Uterus (tissue), 4 donors: ENCODE results near the gene PDLIM5. TPM values are rescaled to one million over a fixed set of nuclear protein-coding genes. Genes with fewer than 3 reads are reported as not detected.

Source experiments
- DNase-seq, 2 donors: peaks; one replicate each; pipeline ENCODE4 v3.0.0-alpha.2; 2019 to 2020
- H3K27ac ChIP-seq, 2 donors: fragments of 200-600 bp; sonication (generic); 1 replicate in 1 of 2; 2 replicates in 1 of 2; pipeline ENCODE4 v1.5.1; 2016 to 2018
- H3K27me3 ChIP-seq, 2 donors: fragments of 200-600 bp; sonication (generic); one replicate each; pipeline ENCODE4 v1.5.1; 2018 to 2019; ENCODE audit warnings: control low read depth in 1 of 2
- H3K36me3 ChIP-seq, 2 donors: fragments of 200-600 bp; sonication (generic); one replicate each; pipeline ENCODE4 v1.5.1; 2019; ENCODE audit warnings: control low read depth in 1 of 2
- H3K4me1 ChIP-seq, 2 donors: fragments of 200-600 bp; sonication (generic); one replicate each; pipeline ENCODE4 v1.5.1; 2018 to 2019; ENCODE audit warnings: control low read depth in 1 of 2
- H3K4me3 ChIP-seq, 2 donors: fragments of 200-600 bp; sonication (generic); 1 replicate in 1 of 2; 2 replicates in 1 of 2; pipeline ENCODE4 v1.5.1; 2018 to 2019; ENCODE audit warnings: mild to moderate bottlenecking in 1 of 2
- H3K9me3 ChIP-seq, 2 donors: fragments of 200-600 bp; sonication (generic); one replicate each; pipeline ENCODE4 v1.5.1; 2019; ENCODE audit warnings: control low read depth in 1 of 2
- POLR2A ChIP-seq, 2 donors: fragments of 450-650 bp; IDR thresholded peaks; one replicate each; pipeline ENCODE4 v1.6.1; 2016; ENCODE audit warnings: antibody characterized with exemption in 2 of 2, mild to moderate bottlenecking in 1 of 2, moderate library complexity in 1 of 2
- intact Hi-C: fragments of 100-400 bp; cut with DNase I; formaldehyde crosslinking; loops from one replicate; pipeline ENCODE4 v1.15.1; 2023; ENCODE audit warnings: low total_unique reads
- total RNA-seq, 4 donors: library from RNA; depleted of rRNA in 3 of 4; stranded (reverse); fragments of >200 nt in 3 of 4; gene quantifications; one replicate each; pipeline versions ENCODE4 v1.1.0 to v1.2.4, GENCODE V29; 2014 to 2023
- TF ChIP-seq, protein P1 (sequence below), 4 experiments: fragments of 200-600 bp in 2 of 4; fragments of 450-650 bp in 2 of 4; sonication (generic) in 2 of 4; IDR thresholded peaks; one replicate each; pipeline ENCODE4 v1.5.1; 2016 to 2019; ENCODE audit warnings: antibody characterized with exemption in 4 of 4, mild to moderate bottlenecking in 2 of 4, moderate library complexity in 1 of 4
- donor health status: DM: yes; HTN: yes; CAD: no.

The PDLIM5 gene
- total RNA-seq, 4 donors from 2014 or later = 90.8 to 571 (median 351) TPM

DNA sequence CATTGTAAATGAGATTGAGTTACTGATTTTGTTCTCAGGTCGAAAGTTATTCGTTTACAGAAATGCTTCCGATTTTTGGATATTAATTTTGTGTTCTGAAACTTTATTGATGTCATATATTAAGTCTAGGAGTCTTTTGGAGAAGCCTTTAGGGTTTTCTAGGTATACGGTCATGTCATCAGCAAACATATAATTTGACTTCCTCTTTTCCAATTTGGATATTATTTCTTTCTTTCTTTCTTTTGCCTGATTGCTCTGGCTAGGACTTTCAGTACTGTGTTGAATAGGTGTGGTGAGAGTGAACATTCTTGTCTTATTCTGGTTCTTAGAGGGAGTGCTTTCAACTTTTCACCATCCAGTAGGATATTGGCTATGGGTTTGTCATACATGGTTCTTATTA lies 35.4 kb upstream of the PDLIM5 start:
- Histone ChIP-seq H3K9me3 (no peaks in the 10 kb centered on the region), H3K4me3 (no peak overlapping the region), H3K4me1 (peaks cover 0 to 5% of the 10 kb centered on the region in 2 donors), H3K27ac (no peak overlapping the region), H3K36me3 (no peaks in the 10 kb centered on the region), H3K27me3 (no peaks in the 10 kb centered on the region)
- TF ChIP-seq, protein P1, sequence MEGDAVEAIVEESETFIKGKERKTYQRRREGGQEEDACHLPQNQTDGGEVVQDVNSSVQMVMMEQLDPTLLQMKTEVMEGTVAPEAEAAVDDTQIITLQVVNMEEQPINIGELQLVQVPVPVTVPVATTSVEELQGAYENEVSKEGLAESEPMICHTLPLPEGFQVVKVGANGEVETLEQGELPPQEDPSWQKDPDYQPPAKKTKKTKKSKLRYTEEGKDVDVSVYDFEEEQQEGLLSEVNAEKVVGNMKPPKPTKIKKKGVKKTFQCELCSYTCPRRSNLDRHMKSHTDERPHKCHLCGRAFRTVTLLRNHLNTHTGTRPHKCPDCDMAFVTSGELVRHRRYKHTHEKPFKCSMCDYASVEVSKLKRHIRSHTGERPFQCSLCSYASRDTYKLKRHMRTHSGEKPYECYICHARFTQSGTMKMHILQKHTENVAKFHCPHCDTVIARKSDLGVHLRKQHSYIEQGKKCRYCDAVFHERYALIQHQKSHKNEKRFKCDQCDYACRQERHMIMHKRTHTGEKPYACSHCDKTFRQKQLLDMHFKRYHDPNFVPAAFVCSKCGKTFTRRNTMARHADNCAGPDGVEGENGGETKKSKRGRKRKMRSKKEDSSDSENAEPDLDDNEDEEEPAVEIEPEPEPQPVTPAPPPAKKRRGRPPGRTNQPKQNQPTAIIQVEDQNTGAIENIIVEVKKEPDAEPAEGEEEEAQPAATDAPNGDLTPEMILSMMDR (IDR thresholded peaks at IDR 0.05) = no peak
- no peak for TF ChIP-seq POLR2A (IDR thresholded peaks at IDR 0.05)
- intact Hi-C loops = no loop called here
- DNase-seq = no peak

DNA sequence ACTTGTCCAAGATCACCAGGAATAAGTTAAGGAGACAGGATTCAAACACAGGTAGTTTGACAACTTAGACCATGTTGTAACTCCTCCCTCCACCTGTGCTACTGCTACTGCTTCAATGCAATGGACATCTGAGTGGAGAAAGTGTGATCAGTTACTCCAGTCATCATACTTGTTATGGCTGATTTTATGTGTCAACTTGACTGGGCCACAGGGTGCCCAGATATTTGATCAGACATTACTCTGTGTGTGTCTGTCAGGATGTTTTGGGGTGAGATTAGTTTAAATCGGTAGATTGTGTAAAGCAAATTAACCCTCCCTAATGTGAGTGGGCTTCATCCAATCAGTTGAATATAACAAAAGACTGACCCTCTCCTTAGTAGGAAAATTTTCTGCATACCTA lies 34.8 kb upstream of the PDLIM5 start:
- Histone ChIP-seq H3K36me3 (no peaks in the 10 kb centered on the region), H3K27ac (no peak overlapping the region), H3K27me3 (no peaks in the 10 kb centered on the region), H3K9me3 (no peaks in the 10 kb centered on the region), H3K4me3 (no peak overlapping the region), H3K4me1 (peaks cover 0 to 5% of the 10 kb centered on the region in 2 donors)
- intact Hi-C loops = no loop called here
- DNase-seq = no peak
- TF ChIP-seq POLR2A (IDR thresholded peaks at IDR 0.05) = no peak
- TF ChIP-seq, protein P1 (IDR thresholded peaks at IDR 0.05) = no peak

DNA sequence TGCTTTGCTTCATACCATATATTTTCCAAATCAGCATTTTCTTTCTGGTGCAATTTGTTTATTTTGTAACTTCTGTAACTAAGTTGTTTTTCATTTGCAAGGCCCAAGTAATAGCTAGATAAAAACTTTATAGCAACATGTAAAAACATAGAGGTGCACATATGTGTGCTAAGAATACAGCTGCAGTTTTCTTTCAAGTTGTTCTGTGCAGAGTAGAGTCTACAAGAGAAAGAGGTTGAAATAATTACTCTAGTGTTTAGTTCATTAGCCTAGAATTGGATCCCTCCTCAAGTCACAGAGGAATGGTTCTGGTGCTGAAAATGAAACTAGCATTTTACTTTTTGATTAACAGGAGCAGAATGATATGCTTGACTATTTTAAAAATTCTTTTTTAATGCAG lies 32.2 kb upstream of the PDLIM5 start:
- intact Hi-C loops = no loop called here
- DNase-seq = no peak
- Histone ChIP-seq H3K27me3 (no peaks in the 10 kb centered on the region), H3K4me1 (no peaks in the 10 kb centered on the region), H3K27ac (no peak overlapping the region), H3K4me3 (no peak overlapping the region), H3K36me3 (no peaks in the 10 kb centered on the region), H3K9me3 (no peaks in the 10 kb centered on the region)
- TF ChIP-seq POLR2A (IDR thresholded peaks at IDR 0.05) = no peak
- TF ChIP-seq, protein P1 (IDR thresholded peaks at IDR 0.05) = no peak

DNA sequence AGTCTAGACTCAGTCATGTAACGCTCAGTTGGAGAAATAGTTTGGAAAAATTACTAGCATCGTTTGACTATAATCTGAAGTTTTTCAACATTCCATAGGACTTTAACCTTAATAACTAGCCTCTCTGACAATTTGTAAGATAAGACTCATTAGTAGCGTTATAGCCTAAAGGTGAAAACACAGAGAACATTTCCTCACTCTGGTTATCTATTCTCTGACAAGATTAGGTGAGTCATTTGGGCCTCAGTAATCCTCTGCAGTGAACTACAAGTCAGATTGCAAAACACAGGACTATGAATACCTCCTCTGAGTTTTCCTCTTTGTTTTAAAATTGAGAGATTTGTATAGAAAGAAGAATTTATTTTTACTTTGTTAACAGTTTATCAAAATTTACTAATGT lies 31.8 kb upstream of the PDLIM5 start:
- no peaks in the 10 kb centered on the region for H3K27me3 ChIP-seq
- H3K36me3 ChIP-seq = no peaks in the 10 kb centered on the region
- no peaks in the 10 kb centered on the region for H3K9me3 ChIP-seq
- DNase-seq = no peak
- H3K27ac ChIP-seq = peak overlapping the region in 1 of 2 donors; percentile 28
- no peak overlapping the region for H3K4me3 ChIP-seq
- intact Hi-C loops = no loop called here
- H3K4me1 ChIP-seq = no peaks in the 10 kb centered on the region
- TF ChIP-seq, protein P1 (IDR thresholded peaks at IDR 0.05) = no peak
- TF ChIP-seq POLR2A (IDR thresholded peaks at IDR 0.05) = no peak

DNA sequence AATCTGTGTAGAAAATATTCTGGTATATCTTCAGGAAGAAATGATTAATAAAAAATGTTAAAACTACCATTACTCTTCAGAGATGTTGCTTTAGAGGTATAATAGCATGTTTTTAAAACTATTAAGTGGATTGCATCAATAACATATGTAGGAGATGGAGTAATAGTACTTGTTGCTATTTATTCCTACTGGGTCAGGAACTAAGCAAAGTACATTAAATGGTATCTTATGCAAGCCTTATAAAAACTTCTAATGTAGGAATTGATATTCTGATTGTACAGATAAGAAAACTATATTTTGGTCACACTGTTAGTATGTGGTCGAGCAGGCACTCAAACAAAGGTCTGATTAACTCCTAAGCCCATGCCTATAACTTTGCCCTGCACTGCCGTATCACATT lies 31.4 kb upstream of the PDLIM5 start:
- H3K27me3 ChIP-seq = no peaks in the 10 kb centered on the region
- intact Hi-C loops = no loop called here
- TF ChIP-seq, protein P1 (IDR thresholded peaks at IDR 0.05) = no peak
- TF ChIP-seq POLR2A (IDR thresholded peaks at IDR 0.05) = no peak
- H3K4me3 ChIP-seq = no peak overlapping the region
- no peak for DNase-seq
- no peaks in the 10 kb centered on the region for H3K9me3 ChIP-seq
- peak overlapping the region in 1 of 2 donors; percentile 28 for H3K27ac ChIP-seq
- H3K36me3 ChIP-seq = no peaks in the 10 kb centered on the region
- H3K4me1 ChIP-seq = no peaks in the 10 kb centered on the region
